Measurements from ENCODE around the gene C16orf89.
"Not testable (repeated sequence)": the region's sequence is repeated elsewhere in the genome, so short reads cannot be mapped to it uniquely, and the experiment has no call there.

The C16orf89 gene, protein sequence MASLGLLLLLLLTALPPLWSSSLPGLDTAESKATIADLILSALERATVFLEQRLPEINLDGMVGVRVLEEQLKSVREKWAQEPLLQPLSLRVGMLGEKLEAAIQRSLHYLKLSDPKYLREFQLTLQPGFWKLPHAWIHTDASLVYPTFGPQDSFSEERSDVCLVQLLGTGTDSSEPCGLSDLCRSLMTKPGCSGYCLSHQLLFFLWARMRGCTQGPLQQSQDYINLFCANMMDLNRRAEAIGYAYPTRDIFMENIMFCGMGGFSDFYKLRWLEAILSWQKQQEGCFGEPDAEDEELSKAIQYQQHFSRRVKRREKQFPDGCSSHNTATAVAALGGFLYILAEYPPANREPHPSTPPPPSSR

DNA sequence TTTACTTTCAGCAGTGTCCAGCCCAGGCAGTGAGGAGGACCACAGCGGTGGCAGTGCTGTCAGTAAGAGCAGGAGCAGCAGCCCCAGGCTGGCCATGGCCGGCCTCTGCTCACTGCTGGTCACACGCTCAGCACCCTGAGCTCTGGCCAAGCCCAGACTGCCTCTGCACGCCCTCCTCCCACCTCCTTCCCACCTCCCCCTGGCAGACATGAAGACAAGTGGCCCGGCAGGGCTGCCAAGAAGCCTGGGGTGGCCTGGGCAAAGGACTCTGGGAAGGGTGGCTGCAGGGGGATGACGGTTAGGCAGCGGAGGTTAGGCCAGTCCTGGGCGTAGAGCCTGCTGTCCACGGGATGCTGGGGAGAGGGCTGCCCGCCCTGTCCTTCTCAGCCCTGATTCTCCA is at the start of gene C16orf89:
Gene C16orf89, minus strand, starts transcription at position 144 of the 400 bp plus-strand sequence. Its CDS starts 48 bp downstream, at position 96.
- no peaks in the 10 kb centered on the region for H3K9me3 ChIP-seq (ENCODE audit: insufficient read depth, low read depth, low read length)
- no peaks in the 10 kb centered on the region for H3K27me3 ChIP-seq (ENCODE audit: insufficient read depth, low read length)
- H3K27ac ChIP-seq (ENCODE audit: low read length): no peak within 1 kb of the TSS
- H3K36me3 ChIP-seq (ENCODE audit: insufficient read depth, low read depth, low read length): no peaks in the 10 kb centered on the region
- no peak within 1 kb of the TSS for H3K4me3 ChIP-seq (ENCODE audit: low read length)
- H3K9ac ChIP-seq (ENCODE audit: low read depth, low read length): no peak within 1 kb of the TSS
- H3K4me1 ChIP-seq (ENCODE audit: insufficient read depth, low read length): no peaks in the 10 kb centered on the region

DNA sequence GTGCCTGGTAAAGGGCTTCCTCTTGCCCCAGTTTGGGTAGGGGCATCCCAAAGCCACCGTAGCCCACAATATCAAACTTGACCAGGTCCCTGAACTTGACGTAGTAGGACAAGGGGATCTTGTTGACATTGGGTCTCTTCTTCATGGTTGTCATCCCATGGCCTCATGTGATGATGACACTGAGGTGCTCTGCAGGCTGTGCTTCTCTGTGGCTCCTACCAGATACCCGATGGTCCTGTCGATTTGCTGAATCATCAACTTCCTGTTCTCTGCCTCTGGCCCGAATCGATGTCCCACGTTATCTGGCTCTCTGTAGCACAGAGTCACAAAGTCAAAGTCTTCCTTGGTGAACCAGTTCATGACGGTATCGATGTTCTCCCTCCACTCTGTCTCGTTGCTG is 45.2 kb upstream of the C16orf89 start:
- H3K36me3 ChIP-seq (ENCODE audit: insufficient read depth, low read depth, low read length); H3K4me1 ChIP-seq (ENCODE audit: insufficient read depth, low read length); H3K27me3 ChIP-seq (ENCODE audit: insufficient read depth, low read length); H3K9ac ChIP-seq (ENCODE audit: low read depth, low read length); H3K4me3 ChIP-seq (ENCODE audit: low read length); H3K9me3 ChIP-seq (ENCODE audit: insufficient read depth, low read depth, low read length); H3K27ac ChIP-seq (ENCODE audit: low read length): not testable (repeated sequence)

DNA sequence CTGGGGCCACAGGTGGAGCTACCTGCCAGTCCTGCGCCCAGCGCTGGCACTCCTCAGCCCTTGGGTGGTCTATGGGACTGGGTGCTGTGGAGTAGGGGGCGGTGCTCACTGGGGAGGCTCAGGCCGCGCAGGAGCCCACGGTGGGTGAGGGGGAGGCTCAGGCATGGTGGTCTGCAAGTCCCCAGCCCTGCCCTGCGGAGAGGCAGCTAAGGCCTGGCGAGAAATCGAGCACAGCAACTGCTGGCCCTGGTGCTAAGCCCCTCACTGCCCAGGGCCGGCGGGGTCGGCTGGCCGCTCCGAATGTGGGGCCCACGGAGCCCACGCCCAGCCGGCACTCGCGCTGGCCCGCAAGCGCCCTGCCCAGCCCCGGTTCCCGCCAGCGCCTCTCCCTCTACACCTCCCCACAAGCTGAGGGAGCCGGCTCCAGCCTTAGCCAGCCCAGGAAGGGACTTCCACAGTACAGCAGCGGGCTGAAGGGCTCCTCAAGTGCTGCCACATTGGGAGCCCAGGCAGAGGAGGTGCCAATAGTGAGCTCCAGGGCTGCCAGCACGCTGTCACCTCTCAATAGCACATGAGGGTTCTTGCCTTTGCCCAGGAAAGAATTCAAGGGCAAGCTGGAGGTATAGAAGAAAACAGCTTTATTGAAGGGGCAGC is 42.9 kb upstream of the C16orf89 start:
- H3K36me3 ChIP-seq (ENCODE audit: insufficient read depth, low read depth, low read length): no peaks in the 10 kb centered on the region

DNA sequence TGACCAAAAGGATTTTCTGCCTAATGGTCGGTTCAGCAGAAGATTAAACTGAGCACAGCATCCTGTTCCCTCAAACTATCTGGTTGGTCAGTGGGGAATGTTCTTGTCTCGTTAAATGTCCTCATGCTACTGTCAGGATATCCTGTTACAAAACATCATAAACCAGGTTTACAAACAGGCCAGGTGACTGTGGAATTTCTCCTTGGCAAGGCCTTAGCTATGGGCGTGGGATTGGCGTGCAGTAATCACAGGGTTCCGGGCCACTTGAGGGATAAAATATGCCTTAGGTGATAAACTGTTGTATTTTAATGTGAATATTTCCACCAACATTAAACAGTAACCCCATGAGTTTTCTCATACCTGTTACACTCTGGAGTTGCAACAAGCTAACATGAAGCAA is 39.3 kb upstream of the C16orf89 start:
- not testable (repeated sequence) for H3K4me3 ChIP-seq (ENCODE audit: low read length); H3K9me3 ChIP-seq (ENCODE audit: insufficient read depth, low read depth, low read length); H3K27me3 ChIP-seq (ENCODE audit: insufficient read depth, low read length); H3K36me3 ChIP-seq (ENCODE audit: insufficient read depth, low read depth, low read length); H3K4me1 ChIP-seq (ENCODE audit: insufficient read depth, low read length); H3K27ac ChIP-seq (ENCODE audit: low read length); H3K9ac ChIP-seq (ENCODE audit: low read depth, low read length)

More for the DNA sequence above, 42.9 kb upstream of the C16orf89 start:
- Histone ChIP-seq H3K27me3 (ENCODE audit: insufficient read depth, low read length) (no peaks in the 10 kb centered on the region), H3K4me3 (ENCODE audit: low read length) (no peak overlapping the region), H3K27ac (ENCODE audit: low read length) (no peak overlapping the region), H3K4me1 (ENCODE audit: insufficient read depth, low read length) (no peaks in the 10 kb centered on the region), H3K9ac (ENCODE audit: low read depth, low read length) (no peak overlapping the region), H3K9me3 (ENCODE audit: insufficient read depth, low read depth, low read length) (no peaks in the 10 kb centered on the region)

DNA sequence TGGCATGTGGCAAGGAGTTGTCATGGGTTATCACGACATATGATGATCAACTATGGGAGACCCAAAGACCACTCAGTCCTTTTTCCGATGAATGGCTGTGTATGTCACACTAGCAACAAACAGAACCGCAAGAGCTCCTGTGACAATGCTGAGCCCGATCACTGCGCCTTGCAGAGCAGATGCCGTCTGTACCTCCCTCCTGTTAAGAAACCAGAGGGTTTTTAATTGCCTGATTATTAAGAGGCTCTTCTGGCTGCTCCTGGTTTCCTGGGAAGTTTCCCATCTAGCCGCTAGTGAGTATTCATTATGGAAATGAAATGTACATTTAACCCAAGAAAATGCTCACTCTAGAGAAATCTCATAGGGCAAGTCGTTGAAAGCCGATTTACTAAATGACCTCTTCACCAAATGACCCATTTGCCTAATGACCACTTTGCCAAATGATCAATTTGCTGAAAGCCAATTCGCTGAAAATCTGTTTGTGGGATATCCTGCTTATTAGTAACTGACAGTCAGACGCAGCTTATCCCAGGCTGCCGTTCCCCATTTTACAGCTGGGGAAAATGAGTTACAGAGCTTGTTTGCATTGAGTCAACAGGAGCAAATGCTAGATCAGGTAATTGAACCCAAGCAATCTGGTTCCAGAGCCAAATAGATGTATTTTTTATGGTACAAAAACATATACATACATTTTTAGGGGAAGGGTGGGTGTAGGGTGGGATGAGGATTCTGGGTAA is 37.7 kb upstream of the C16orf89 start:
- H3K4me1 ChIP-seq (ENCODE audit: insufficient read depth, low read length); H3K27ac ChIP-seq (ENCODE audit: low read length); H3K9ac ChIP-seq (ENCODE audit: low read depth, low read length); H3K4me3 ChIP-seq (ENCODE audit: low read length); H3K36me3 ChIP-seq (ENCODE audit: insufficient read depth, low read depth, low read length); H3K9me3 ChIP-seq (ENCODE audit: insufficient read depth, low read depth, low read length); H3K27me3 ChIP-seq (ENCODE audit: insufficient read depth, low read length): not testable (repeated sequence)

DNA sequence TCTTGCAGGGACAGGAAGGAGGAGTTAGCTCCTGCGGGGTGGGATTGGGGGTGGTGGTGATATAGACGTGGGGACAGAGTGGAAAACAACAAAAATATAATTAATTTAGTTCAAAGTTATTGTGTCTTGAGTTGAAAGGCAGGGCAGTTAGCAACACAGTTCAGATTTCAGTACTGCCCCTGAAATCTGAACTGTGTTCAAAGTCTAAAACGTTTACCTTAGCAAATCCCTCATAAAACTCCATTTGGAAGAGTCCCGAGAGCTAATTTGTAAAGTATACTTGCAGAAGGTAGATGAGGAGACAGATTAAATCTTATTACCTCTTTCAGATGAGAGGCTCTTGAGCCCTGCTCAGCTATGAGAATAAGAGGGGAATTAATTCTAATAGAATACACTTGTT is 33.4 kb upstream of the C16orf89 start:
- H3K36me3 ChIP-seq (ENCODE audit: insufficient read depth, low read depth, low read length): not testable (repeated sequence)

DNA sequence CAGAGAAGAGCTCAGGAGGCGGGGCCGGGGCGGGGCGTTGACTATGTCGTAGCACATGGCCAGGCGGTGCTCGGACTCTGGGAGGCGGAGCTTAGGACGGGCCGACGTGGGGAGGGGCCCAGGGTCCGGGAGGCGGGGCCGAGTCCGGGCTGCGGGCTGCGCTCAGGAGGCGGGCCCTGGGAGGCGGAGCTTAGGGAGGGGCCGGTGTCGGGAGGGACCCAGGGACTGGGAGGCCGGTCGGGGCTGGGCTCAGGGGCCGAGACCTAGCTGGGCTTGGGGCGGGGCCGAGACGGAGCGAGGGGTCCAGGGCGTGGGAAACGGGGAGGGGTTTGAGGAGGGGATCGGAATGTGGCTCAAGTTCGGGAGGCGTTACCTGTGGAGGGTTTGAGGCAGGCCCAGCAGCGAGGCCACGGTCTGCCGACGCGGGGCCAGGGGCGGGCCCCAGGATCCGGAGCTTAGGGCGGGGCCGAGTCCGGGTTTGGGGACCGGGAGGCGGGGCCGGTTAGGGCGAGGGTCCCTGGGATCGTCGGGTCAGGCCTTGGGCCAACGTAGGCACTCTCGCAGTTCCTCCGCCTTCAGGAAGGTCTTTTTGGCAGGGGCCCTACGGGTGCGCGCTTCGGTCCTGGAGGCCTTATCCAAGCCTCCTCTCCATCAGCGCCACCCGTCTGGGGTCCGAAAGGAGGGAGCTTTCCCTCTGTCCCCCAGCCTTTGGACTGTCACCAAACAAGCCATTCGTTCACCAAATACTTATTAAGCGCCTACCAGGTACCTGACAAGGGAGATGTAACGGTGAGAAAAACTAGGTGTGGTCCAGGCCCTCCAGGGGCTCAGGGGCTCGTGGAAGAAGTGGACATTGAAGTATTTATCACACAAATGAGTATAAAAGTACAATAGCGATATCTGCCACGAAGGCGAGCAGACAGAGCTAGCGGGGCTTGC is 32.7 kb upstream of the C16orf89 start:
- Histone ChIP-seq H3K9ac (ENCODE audit: low read depth, low read length) (peak overlapping the region; percentile 45; the same call in 1 of the 2 replicates), H3K4me3 (ENCODE audit: low read length) (peak overlapping the region; percentile 75)
- H3K27ac ChIP-seq (ENCODE audit: low read length); H3K9me3 ChIP-seq (ENCODE audit: insufficient read depth, low read depth, low read length); H3K36me3 ChIP-seq (ENCODE audit: insufficient read depth, low read depth, low read length); H3K27me3 ChIP-seq (ENCODE audit: insufficient read depth, low read length); H3K4me1 ChIP-seq (ENCODE audit: insufficient read depth, low read length): not testable (repeated sequence)

More for the DNA sequence above, 33.4 kb upstream of the C16orf89 start:
- H3K9ac ChIP-seq (ENCODE audit: low read depth, low read length); H3K4me1 ChIP-seq (ENCODE audit: insufficient read depth, low read length); H3K9me3 ChIP-seq (ENCODE audit: insufficient read depth, low read depth, low read length); H3K27me3 ChIP-seq (ENCODE audit: insufficient read depth, low read length); H3K27ac ChIP-seq (ENCODE audit: low read length): not testable (repeated sequence)
- peak overlapping the region; percentile 75; the same call in 1 of the 2 replicates for H3K4me3 ChIP-seq (ENCODE audit: low read length)

DNA sequence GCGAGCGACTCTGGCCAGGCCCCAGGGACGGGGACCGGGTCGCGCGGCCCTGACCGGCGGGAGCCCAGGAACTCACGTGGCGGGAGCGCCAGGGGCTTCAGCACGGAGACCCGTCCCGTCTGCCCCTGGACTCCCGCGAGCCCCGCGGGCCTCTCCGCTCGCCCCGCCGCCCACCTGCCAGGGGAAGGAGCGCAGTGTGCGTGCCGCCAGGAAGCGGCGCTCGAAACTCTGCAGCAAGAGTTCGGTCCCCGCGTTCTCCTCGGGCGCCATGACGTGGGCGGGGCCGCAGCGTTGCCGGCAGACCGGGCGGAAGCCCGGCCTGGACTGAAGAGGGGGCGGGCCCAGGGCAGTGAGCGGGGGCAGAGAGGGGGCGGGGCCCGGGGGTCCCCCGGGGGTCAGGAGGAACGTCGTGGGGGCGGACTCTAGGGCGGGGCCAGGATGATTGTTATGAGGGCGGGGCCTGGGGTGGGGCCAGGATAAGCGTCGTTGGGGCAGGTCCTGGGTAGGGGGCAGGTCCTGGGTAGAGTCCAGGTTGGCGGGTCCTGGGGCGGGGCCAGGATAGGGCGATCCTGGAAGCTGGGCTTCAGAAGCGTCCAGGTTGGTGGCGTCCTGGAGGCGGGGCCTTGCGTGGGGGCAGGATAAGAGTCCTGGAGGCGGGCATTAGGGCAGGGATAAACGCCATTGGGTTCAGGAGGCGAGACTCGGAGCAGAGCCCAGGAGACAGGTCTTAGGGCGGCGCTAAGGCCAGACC is 31.9 kb upstream of the C16orf89 start, which contains the start of gene EEF2KMT:
Gene EEF2KMT, minus strand, starts transcription at position 326 of the 751 bp plus-strand sequence. Its CDS starts 56 bp downstream, at position 270.
- not testable (repeated sequence) for H3K9me3 ChIP-seq (ENCODE audit: insufficient read depth, low read depth, low read length); H3K36me3 ChIP-seq (ENCODE audit: insufficient read depth, low read depth, low read length); H3K4me1 ChIP-seq (ENCODE audit: insufficient read depth, low read length); H3K27me3 ChIP-seq (ENCODE audit: insufficient read depth, low read length)
- Histone ChIP-seq H3K4me3 (ENCODE audit: low read length) (peak within 1 kb of the TSS; percentile 90), H3K27ac (ENCODE audit: low read length) (peak within 1 kb of the TSS; percentile 71), H3K9ac (ENCODE audit: low read depth, low read length) (peak within 1 kb of the TSS; percentile 79; the same call in 1 of the 2 replicates)

DNA sequence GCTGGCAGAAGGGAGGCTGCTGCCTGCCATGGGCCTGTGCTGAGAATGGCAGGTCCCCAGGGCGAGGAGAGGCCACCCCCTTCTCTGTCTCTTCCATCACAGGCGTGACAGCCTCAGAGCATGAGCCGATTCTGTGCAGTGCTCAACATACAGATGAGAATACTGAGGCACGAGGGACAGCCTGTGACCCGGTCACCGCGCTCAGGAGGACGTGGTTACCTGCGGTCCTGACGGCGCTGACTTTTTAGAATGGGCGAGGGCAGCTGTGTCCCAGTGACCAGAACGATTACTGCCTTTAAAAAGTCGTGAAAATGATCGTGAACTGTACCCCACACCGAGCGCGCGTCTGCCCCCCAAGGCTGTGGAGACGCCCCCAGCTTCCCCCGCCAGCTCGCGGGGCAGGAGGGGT is 31.3 kb upstream of the C16orf89 start:
- H3K36me3 ChIP-seq (ENCODE audit: insufficient read depth, low read depth, low read length); H3K27me3 ChIP-seq (ENCODE audit: insufficient read depth, low read length); H3K9me3 ChIP-seq (ENCODE audit: insufficient read depth, low read depth, low read length); H3K4me1 ChIP-seq (ENCODE audit: insufficient read depth, low read length): not testable (repeated sequence)
- Histone ChIP-seq H3K27ac (ENCODE audit: low read length) (peak overlapping the region; percentile 71), H3K9ac (ENCODE audit: low read depth, low read length) (peak overlapping the region; percentile 79; the same call in 1 of the 2 replicates), H3K4me3 (ENCODE audit: low read length) (peak overlapping the region; percentile 90)

DNA sequence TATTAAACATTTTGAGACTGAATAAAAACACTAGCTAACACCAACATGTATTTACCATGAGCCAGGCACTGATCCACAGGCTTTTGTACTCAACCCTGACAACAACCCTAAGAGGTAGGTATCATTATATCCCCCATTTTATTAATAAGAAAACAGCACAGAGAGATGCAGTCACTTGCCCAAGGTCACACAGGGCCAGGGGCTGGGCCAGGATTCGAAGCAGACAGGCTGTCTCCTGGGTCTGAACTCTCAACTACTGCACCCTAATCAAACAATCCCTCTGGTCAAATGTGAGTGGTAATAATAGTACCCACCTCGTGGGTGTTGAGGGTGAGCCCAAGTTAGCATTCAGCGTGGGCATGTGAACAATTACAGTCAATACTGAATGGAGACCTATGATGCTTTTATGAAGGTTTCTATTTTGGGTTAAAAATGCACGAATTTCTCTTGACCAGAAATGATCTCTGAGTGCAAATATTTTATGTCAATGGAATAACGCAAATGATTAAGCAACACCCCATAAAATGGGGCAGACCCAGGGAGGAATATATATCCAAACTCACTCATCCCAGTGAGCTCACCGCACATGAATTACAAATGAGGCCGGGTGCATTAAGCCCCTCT is 30.8 kb upstream of the C16orf89 start:
- H3K27ac ChIP-seq (ENCODE audit: low read length); H3K4me1 ChIP-seq (ENCODE audit: insufficient read depth, low read length); H3K9me3 ChIP-seq (ENCODE audit: insufficient read depth, low read depth, low read length); H3K27me3 ChIP-seq (ENCODE audit: insufficient read depth, low read length); H3K36me3 ChIP-seq (ENCODE audit: insufficient read depth, low read depth, low read length): not testable (repeated sequence)
- peak overlapping the region; percentile 90 for H3K4me3 ChIP-seq (ENCODE audit: low read length)
- H3K9ac ChIP-seq (ENCODE audit: low read depth, low read length): peak overlapping the region; percentile 79; the same call in 1 of the 2 replicates

All from iPS-20b (cell line).